Nephron (organoid): ENCODE measurements around the gene ARRB1.
A peak's percentile ranks its signal among the peaks of the same experiment; 100 is the strongest.
"Not testable (repeated sequence)": the region's sequence is repeated elsewhere in the genome, so short reads cannot be mapped to it uniquely, and the experiment has no call there.

Source experiments
- H3K27ac Mint-ChIP-seq, 3 experiments: 2 replicates each; pipeline ENCODE4 v1.8.0; 2020; ENCODE audit warnings: mixed read lengths in 3 of 3, mild to moderate bottlenecking in 2 of 3, moderate library complexity in 1 of 3
- H3K27me3 Mint-ChIP-seq: 2 replicates; pipeline ENCODE4 v1.8.0; 2021; ENCODE audit warnings: low read depth, mild to moderate bottlenecking, moderate library complexity, mixed read lengths
- H3K36me3 Mint-ChIP-seq: 2 replicates; pipeline ENCODE4 v1.8.0; 2020; ENCODE audit warnings: low read depth, mixed read lengths
- H3K4me1 Mint-ChIP-seq: 2 replicates; pipeline ENCODE4 v1.8.0; 2020; ENCODE audit warnings: mixed read lengths
- H3K4me3 Mint-ChIP-seq, 3 experiments: 2 replicates each; pipeline ENCODE4 v1.8.0; 2020; ENCODE audit warnings: mild to moderate bottlenecking in 3 of 3, mixed read lengths in 3 of 3, moderate library complexity in 2 of 3
- H3K9me3 Mint-ChIP-seq: 2 replicates; pipeline ENCODE4 v1.8.0; 2020; ENCODE audit warnings: mixed read lengths
- CTCF ChIP-seq, 3 experiments: fragments of 200-600 bp; sonication (generic); IDR thresholded peaks; one replicate each; pipeline ENCODE4 v1.5.0; 2021; ENCODE audit warnings: antibody characterized with exemption in 3 of 3; ENCODE audit not compliant: unreplicated experiment in 3 of 3

The ARRB1 gene

GRCh38 chr11:75375626-75376025, 24.2 kb upstream of the ARRB1 start:
- Mint-ChIP-seq H3K27ac (no peak overlapping the region), H3K4me1 (peaks cover 6% of the 10 kb centered on the region)

GRCh38 chr11:75374646-75375045, 23.2 kb upstream of the ARRB1 start:
- Mint-ChIP-seq H3K27me3 (peaks cover 6% of the 10 kb centered on the region), H3K27ac (no peak overlapping the region), H3K36me3 (no peaks in the 10 kb centered on the region), H3K4me1 (peaks cover 5% of the 10 kb centered on the region), H3K9me3 (peaks cover 4% of the 10 kb centered on the region), H3K4me3 (no peak overlapping the region)
- TF ChIP-seq CTCF (IDR thresholded peaks at IDR 0.05; ENCODE audit: unreplicated experiment in 3 of 3), result no peak

More at GRCh38 chr11:75375626-75376025, 24.2 kb upstream of the ARRB1 start:
- no peaks in the 10 kb centered on the region for H3K9me3 Mint-ChIP-seq
- no peak overlapping the region for H3K4me3 Mint-ChIP-seq
- TF ChIP-seq CTCF (IDR thresholded peaks at IDR 0.05; ENCODE audit: unreplicated experiment in 3 of 3), result no peak
- H3K27me3 Mint-ChIP-seq, result peaks cover 3% of the 10 kb centered on the region
- H3K36me3 Mint-ChIP-seq, result no peaks in the 10 kb centered on the region

GRCh38 chr11:75373201-75373600, 21.7 kb upstream of the ARRB1 start:
- H3K27ac Mint-ChIP-seq, result no peak overlapping the region
- H3K4me3 Mint-ChIP-seq, result no peak overlapping the region
- no peak for TF ChIP-seq CTCF (IDR thresholded peaks at IDR 0.05; ENCODE audit: unreplicated experiment in 3 of 3)
- H3K36me3 Mint-ChIP-seq, result no peaks in the 10 kb centered on the region
- peaks cover 4% of the 10 kb centered on the region for H3K9me3 Mint-ChIP-seq
- H3K27me3 Mint-ChIP-seq, result peaks cover 6% of the 10 kb centered on the region
- H3K4me1 Mint-ChIP-seq, result peaks cover 5% of the 10 kb centered on the region

- H3K36me3 Mint-ChIP-seq, result no peaks in the 10 kb centered on the region
- H3K4me3 Mint-ChIP-seq, result no peak overlapping the region
- peaks cover 6% of the 10 kb centered on the region for H3K27me3 Mint-ChIP-seq
- H3K9me3 Mint-ChIP-seq, result peaks cover 4% of the 10 kb centered on the region
- no peak for TF ChIP-seq CTCF (IDR thresholded peaks at IDR 0.05; ENCODE audit: unreplicated experiment in 3 of 3)
- H3K27ac Mint-ChIP-seq, result peak overlapping the region; percentile 10 to 66 (median 30)
- peaks cover 5% of the 10 kb centered on the region for H3K4me1 Mint-ChIP-seq
Observed at GRCh38 chr11:75371949-75372876, 20.8 kb upstream of the ARRB1 start.

DNA sequence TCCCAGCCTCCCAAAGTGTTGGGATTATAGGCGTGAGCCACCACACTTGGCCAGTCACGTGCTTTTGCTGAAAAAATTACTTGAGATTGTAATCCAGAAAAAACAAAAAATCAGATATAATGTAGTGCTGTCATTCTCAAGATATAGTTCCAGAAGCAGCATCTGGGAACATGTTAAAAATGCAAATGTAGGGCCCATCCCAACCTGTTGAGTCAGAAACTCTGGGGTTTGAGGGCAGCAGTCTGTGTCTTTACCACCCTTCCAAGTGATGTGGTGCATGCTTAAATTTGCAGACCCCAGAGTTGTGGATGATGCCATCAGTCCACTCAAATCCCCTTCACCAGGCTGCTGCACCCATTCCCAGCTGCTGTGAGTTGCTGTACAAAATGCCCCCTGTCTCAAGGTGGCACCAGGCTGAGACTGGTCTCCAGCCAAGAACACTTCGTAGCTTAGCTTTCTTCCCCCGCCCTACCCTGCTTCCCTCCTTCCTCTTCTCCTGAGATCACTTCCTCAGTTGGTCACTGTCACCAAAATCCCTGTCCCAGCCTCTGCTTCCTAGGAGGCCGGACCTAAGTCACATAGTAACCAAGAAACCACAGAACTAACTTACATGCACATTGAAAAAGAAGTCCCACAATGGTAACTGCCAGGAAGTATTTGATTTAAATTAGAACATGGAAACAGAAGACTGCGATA, 18.2 kb upstream of the ARRB1 start:
- no peak for TF ChIP-seq CTCF (IDR thresholded peaks at IDR 0.05; ENCODE audit: unreplicated experiment in 3 of 3)
- Mint-ChIP-seq H3K27me3 (peaks cover 6% of the 10 kb centered on the region), H3K36me3 (no peaks in the 10 kb centered on the region), H3K9me3 (peaks cover 6% of the 10 kb centered on the region), H3K27ac (no peak overlapping the region), H3K4me1 (peaks cover 5% of the 10 kb centered on the region), H3K4me3 (no peak overlapping the region)

DNA sequence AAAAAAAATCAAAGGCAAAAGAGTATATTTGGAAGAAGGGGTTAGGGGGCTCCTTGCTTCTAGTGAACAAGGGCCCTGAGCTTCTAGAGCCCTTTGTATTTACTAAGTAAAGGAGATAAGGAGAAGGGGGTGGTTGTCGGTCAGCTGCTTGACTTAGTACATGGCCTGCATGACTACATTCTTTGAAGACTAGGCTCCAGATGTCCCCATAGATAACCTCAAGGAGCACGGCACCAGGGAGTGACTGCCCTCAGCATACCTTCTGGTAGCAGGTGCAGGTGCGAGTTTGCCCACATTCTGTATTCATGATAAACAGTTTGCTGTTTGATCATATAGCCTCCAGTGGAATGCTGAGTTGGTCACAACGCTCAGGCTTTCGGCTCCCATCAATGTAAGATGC, 15.4 kb upstream of the ARRB1 start:
- H3K4me1 Mint-ChIP-seq, result not testable (repeated sequence)

More for the DNA sequence above, 15.4 kb upstream of the ARRB1 start:
- not testable (repeated sequence) for H3K36me3 Mint-ChIP-seq, H3K27me3 Mint-ChIP-seq, H3K9me3 Mint-ChIP-seq, H3K4me3 Mint-ChIP-seq, H3K27ac Mint-ChIP-seq
